H1 (cell line): ENCODE data around the gene CIRBP. TPM values are rescaled to one million over a fixed set of nuclear protein-coding genes. Genes with fewer than 3 reads are reported as not detected.

Source experiments
- CTCF ChIA-PET: fragments of 300-600 bp; sonication (Branson Sonifier 250); formaldehyde crosslinking; loops from one replicate; lab custom pipeline; 2021; ENCODE audit not compliant: partially characterized antibody; lab: Charles Lee
- POLR2A ChIA-PET: fragments of 300-600 bp; sonication (Branson Sonifier 250); formaldehyde crosslinking; loops from one replicate; lab custom pipeline; 2021; ENCODE audit warnings: inconsistent platforms; ENCODE audit not compliant: partially characterized antibody; lab: Charles Lee
- DNase-seq, 2 experiments: peaks; one replicate each; pipeline versions ENCODE4 v3.0.0 to v3.0.0-alpha.2; 2010 to 2022; ENCODE audit warnings: low spot score in 2 of 2, low read depth in 1 of 2, mixed read lengths in 1 of 2
- FAIRE-seq: peaks from 2 replicates; lab custom pipeline; 2011; peaks lifted over from hg19 to GRCh38; lab: Jason Lieb, UNC
- H2AFZ ChIP-seq: 2 replicates; pipeline ENCODE4 v1.8.1; 2012; ENCODE audit warnings: low read length, inconsistent platforms
- H2AK5ac ChIP-seq: 2 replicates; pipeline ENCODE4 v1.6.1; 2013; ENCODE audit warnings: low read depth, low read length
- H2BK120ac ChIP-seq: replicated peaks from 2 replicates; pipeline ENCODE3; 2013; ENCODE audit warnings: low read depth, low read length, inconsistent platforms
- H2BK12ac ChIP-seq: 2 replicates; pipeline ENCODE4 v1.6.1; 2013; ENCODE audit warnings: low read depth, low read length
- H2BK15ac ChIP-seq: 2 replicates; pipeline ENCODE4 v1.6.1; 2013; ENCODE audit warnings: low read length
- H2BK20ac ChIP-seq: 2 replicates; pipeline ENCODE4 v1.6.1; 2013; ENCODE audit warnings: low read length
- H2BK5ac ChIP-seq: 2 replicates; pipeline ENCODE4 v1.6.1; 2013; ENCODE audit warnings: low read depth, low read length
- H3K14ac ChIP-seq: 2 replicates; pipeline ENCODE4 v1.6.1; 2013; ENCODE audit warnings: inconsistent platforms; ENCODE audit not compliant: insufficient read length
- H3K18ac ChIP-seq: 2 replicates; pipeline ENCODE4 v1.6.1; 2013; ENCODE audit warnings: low read length; ENCODE audit errors: extremely low read depth
- H3K23ac ChIP-seq: 2 replicates; pipeline ENCODE4 v1.6.1; 2013; ENCODE audit warnings: inconsistent platforms; ENCODE audit not compliant: insufficient read length
- H3K23me2 ChIP-seq: 2 replicates; pipeline ENCODE4 v1.6.1; 2013; ENCODE audit warnings: low read depth, low read length
- H3K27ac ChIP-seq: 2 replicates; pipeline ENCODE4 v1.6.1; 2011; ENCODE audit warnings: low read depth, low read length, inconsistent platforms
- H3K27me3 ChIP-seq, 4 experiments: replicated peaks in 1 of 4; 1 replicate in 1 of 4; 2 replicates in 3 of 4; pipeline versions ENCODE4 v1.6.1 to v1.8.1; 2011 to 2013; ENCODE audit warnings: low read length in 3 of 4, mild to moderate bottlenecking in 3 of 4, inconsistent platforms in 2 of 4, mixed read lengths in 2 of 4, moderate library complexity in 1 of 4; ENCODE audit not compliant: control insufficient read depth in 3 of 4, insufficient read depth in 3 of 4; ENCODE audit errors: extremely low read depth in 1 of 4
- H3K36me3 ChIP-seq, 4 experiments: 2 replicates each; pipeline versions ENCODE4 v1.6.1 to v1.8.1; 2011 to 2013; ENCODE audit warnings: mild to moderate bottlenecking in 4 of 4, low read length in 3 of 4, moderate library complexity in 2 of 4, control low read depth in 1 of 4, inconsistent platforms in 1 of 4; ENCODE audit not compliant: insufficient read depth in 4 of 4, control insufficient read depth in 2 of 4
- H3K4ac ChIP-seq: replicated peaks from 2 replicates; pipeline ENCODE3; 2013; ENCODE audit warnings: low read length, low read depth, mixed read lengths, inconsistent platforms; ENCODE audit not compliant: insufficient read length
- H3K4me1 ChIP-seq, 4 experiments: replicated peaks in 1 of 4; 1 replicate in 1 of 4; 2 replicates in 3 of 4; pipeline versions ENCODE4 v1.6.1 to v1.8.1; 2011 to 2013; ENCODE audit warnings: low read length in 3 of 4, inconsistent platforms in 2 of 4, mixed read lengths in 1 of 4; ENCODE audit not compliant: insufficient read depth in 4 of 4, control insufficient read depth in 3 of 4
- H3K4me2 ChIP-seq, 2 experiments: 2 replicates each; pipeline versions ENCODE4 v1.6.1 to v1.8.1; 2011 to 2013; ENCODE audit warnings: low read depth in 2 of 2, low read length in 2 of 2, control low read depth in 1 of 2, inconsistent platforms in 1 of 2, mild to moderate bottlenecking in 1 of 2; ENCODE audit not compliant: insufficient read depth in 1 of 2
- H3K4me3 ChIP-seq, 4 experiments: fragments of 200-600, 300-600 bp in 1 of 4; sonication (generic), shearing (Covaris generic), sonication (Bioruptor Twin) in 1 of 4; 2 replicates each; pipeline versions ENCODE4 v1.5.1 to v1.8.1; 2011 to 2016; ENCODE audit warnings: low read length in 4 of 4, low read depth in 3 of 4, control low read depth in 2 of 4, inconsistent platforms in 2 of 4, mild to moderate bottlenecking in 2 of 4, mixed read lengths in 1 of 4, moderate library complexity in 1 of 4; ENCODE audit not compliant: insufficient read depth in 2 of 4; ENCODE audit errors: extremely low read depth in 1 of 4
- H3K56ac ChIP-seq: replicated peaks from 2 replicates; pipeline ENCODE3; 2013; ENCODE audit warnings: low read depth, mild to moderate bottlenecking, mixed read lengths, low read length, inconsistent platforms; ENCODE audit not compliant: insufficient read length
- H3K79me1 ChIP-seq: 2 replicates; pipeline ENCODE4 v1.6.1; 2013; ENCODE audit warnings: low read depth, low read length, control low read depth
- H3K79me2 ChIP-seq, 2 experiments: 2 replicates each; pipeline versions ENCODE4 v1.6.1 to v1.8.1; 2012 to 2013; ENCODE audit warnings: low read length in 2 of 2, mild to moderate bottlenecking in 2 of 2, inconsistent platforms in 1 of 2; ENCODE audit not compliant: insufficient read depth in 2 of 2, control insufficient read depth in 1 of 2
- H3K9ac ChIP-seq, 4 experiments: replicated peaks in 1 of 4; 1 replicate in 1 of 4; 2 replicates in 3 of 4; pipeline versions ENCODE4 v1.6.1 to v1.8.1; 2011 to 2013; ENCODE audit warnings: low read depth in 3 of 4, low read length in 3 of 4, control low read depth in 2 of 4, mild to moderate bottlenecking in 2 of 4, moderate library complexity in 2 of 4, inconsistent platforms in 1 of 4; ENCODE audit errors: extremely low read depth in 1 of 4
- H3K9me3 ChIP-seq, 2 experiments: 2 replicates each; pipeline versions ENCODE4 v1.6.1 to v1.8.1; 2012 to 2013; ENCODE audit warnings: mild to moderate bottlenecking in 2 of 2, moderate library complexity in 2 of 2, control low read depth in 1 of 2, inconsistent platforms in 1 of 2, low read depth in 1 of 2, low read length in 1 of 2, mixed read lengths in 1 of 2; ENCODE audit not compliant: insufficient read depth in 2 of 2
- H4K20me1 ChIP-seq, 2 experiments: replicated peaks in 1 of 2; 2 replicates each; pipeline versions ENCODE3 to v1.8.1; 2011 to 2013; ENCODE audit warnings: inconsistent platforms in 2 of 2, low read length in 2 of 2, mild to moderate bottlenecking in 1 of 2; ENCODE audit not compliant: insufficient read depth in 2 of 2, control insufficient read depth in 1 of 2
- H4K5ac ChIP-seq: 2 replicates; pipeline ENCODE4 v1.6.1; 2013; ENCODE audit warnings: low read length, low read depth, mixed read lengths, inconsistent platforms; ENCODE audit not compliant: insufficient read length
- H4K8ac ChIP-seq: 2 replicates; pipeline ENCODE4 v1.8.0; 2013; ENCODE audit warnings: mild to moderate bottlenecking, moderate library complexity, low read length, inconsistent platforms; ENCODE audit not compliant: insufficient read depth; ENCODE audit errors: extremely low read depth
- H4K91ac ChIP-seq: replicated peaks from 2 replicates; pipeline ENCODE3; 2013; ENCODE audit warnings: low read length, mixed read lengths, inconsistent platforms; ENCODE audit not compliant: insufficient read length
- CREB1 ChIP-seq: IDR thresholded peaks from 2 replicates; pipeline ENCODE4 v1.6.1; 2012; ENCODE audit warnings: inconsistent platforms
- POLR2AphosphoS5 ChIP-seq: IDR thresholded peaks from 2 replicates; pipeline ENCODE4 v1.6.1; 2011; ENCODE audit warnings: low read depth, low read length
- SIN3A ChIP-seq, 2 experiments: IDR thresholded peaks in 1 of 2; conservative IDR thresholded peaks in 1 of 2; 2 replicates each; pipeline ENCODE4 v1.6.1; 2011 to 2012; ENCODE audit warnings: low read length in 2 of 2, improper control_type of control experiment in 1 of 2, low read depth in 1 of 2, mild to moderate bottlenecking in 1 of 2
- TBP ChIP-seq: IDR thresholded peaks from 2 replicates; pipeline ENCODE4 v1.6.1; 2011; ENCODE audit warnings: low read depth, low read length, improper control_type of control experiment
- WGBS, 2 experiments: shearing (Covaris generic) in 1 of 2; methylation state at CpG; one replicate each; pipeline versions ENCODE4 v1.1.6 to v1.1.7; 2013 to 2015; ENCODE audit warnings: low lambda C conversion rate in 2 of 2, mixed read lengths in 2 of 2, inconsistent platforms in 1 of 2, low coverage in 1 of 2, missing lambda C conversion rate in 1 of 2; ENCODE audit not compliant: insufficient replicate concordance in 2 of 2, insufficient coverage in 1 of 2, insufficient read length in 1 of 2; ENCODE audit errors: extremely low coverage in 1 of 2, missing lambda C conversion rate in 1 of 2; 5-methylcytosine and 5-hydroxymethylcytosine counted together
- polyA plus RNA-seq, 7 experiments: library from polyadenylated mRNA; depleted of rRNA in 3 of 7; stranded (reverse) in 5 of 7; unstranded in 2 of 7; fragments of >200 nt in 5 of 7; fragments of 200-250 nt in 2 of 7; gene quantifications; 1 replicate in 5 of 7; 2 replicates in 1 of 7; 4 replicates in 1 of 7; pipeline versions ENCODE4 v1.2.1 to v1.2.3, GENCODE V29; 2011 to 2013; ENCODE audit warnings: missing spikeins in 2 of 7, mixed read lengths in 2 of 7
- total RNA-seq: library from RNA; stranded (reverse); fragmentation: NEBNext Ultra II Directional; extraction: Animal tissue kit (Norgen Biotek cat#: 25700); gene quantifications from 2 replicates; pipeline ENCODE4 v1.2.1, GENCODE V29; 2021

Gene CIRBP
- total and polyA plus RNA-seq, 2 of the 8 experiments (the other 6 are each of a cell fraction or from before 2014, with no cell fraction given) = 175 to 199 TPM

DNA sequence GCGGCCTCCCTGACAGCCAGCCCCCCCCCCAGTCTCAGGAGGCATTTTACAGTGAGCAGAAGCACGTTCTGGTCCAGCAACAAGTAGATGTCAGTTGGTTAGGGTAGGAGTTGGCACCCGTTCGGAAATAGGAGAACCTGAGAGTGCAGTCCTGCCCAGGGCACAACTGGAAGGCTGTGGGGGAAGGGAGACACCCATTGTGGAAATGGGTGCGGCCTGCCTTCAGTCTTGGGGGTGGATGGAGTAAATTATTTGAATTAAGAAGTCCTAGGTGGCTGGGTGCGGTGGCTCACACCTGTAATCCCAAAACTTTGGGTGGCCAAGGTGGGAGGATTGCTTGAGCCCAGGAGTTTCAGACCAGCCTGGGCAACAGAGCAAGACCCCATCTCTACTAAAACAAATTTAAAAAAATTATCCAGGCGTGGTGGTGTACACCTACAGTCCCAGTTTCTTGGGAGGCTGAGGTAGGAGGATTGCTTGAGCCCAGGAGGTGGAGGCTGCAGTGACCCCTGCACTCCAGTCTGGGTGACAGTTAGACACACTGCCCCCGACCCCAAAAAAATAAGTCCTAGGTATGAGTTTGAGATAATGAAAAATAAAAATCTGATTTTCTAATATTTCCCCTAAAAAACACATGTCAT is 1.2 kb downstream of the CIRBP start:
- Histone ChIP-seq H2AFZ (no peak overlapping the region), H3K56ac (no peak overlapping the region), H3K79me2 (peaks cover 5 to 32% of the 10 kb centered on the region in 2 experiments), H4K91ac (peak overlapping the region; percentile 96), H2BK12ac (no peak overlapping the region), H3K4me3 (peak overlapping the region; percentile 74 to 95 (median 90)), H2BK15ac (no peak overlapping the region), H2BK5ac (peak overlapping the region; percentile 72), H3K23me2 (peaks cover 23% of the 10 kb centered on the region; the same call in 1 of the 2 replicates), H3K9ac (peak overlapping the region in 3 of 4 experiments; percentile 91 to 97 (median 97); a peak in 6 of 7 replicates), H3K36me3 (peaks cover 33 to 46% (median 41%) of the 10 kb centered on the region in 4 experiments), H2BK120ac (no peak overlapping the region), H3K27ac (peak overlapping the region; percentile 98), H3K18ac (no peak overlapping the region), H3K9me3 (no peaks in the 10 kb centered on the region), H3K4ac (peak overlapping the region; percentile 48), H3K23ac (no peak overlapping the region), H2AK5ac (no peak overlapping the region; the same call in 1 of the 2 replicates), H4K5ac (peak overlapping the region; percentile 0), H3K27me3 (peaks cover 0 to 10% (median 5%) of the 10 kb centered on the region in 4 experiments; a peak in 4 of 7 replicates), H3K4me2 (peak overlapping the region; percentile 83 to 99), H4K20me1 (peaks cover 7 to 25% of the 10 kb centered on the region in 2 experiments), H3K79me1 (peaks cover 17% of the 10 kb centered on the region), H3K14ac (no peak overlapping the region), H3K4me1 (peaks cover 4 to 49% (median 35%) of the 10 kb centered on the region in 4 experiments), H4K8ac (peak overlapping the region; percentile 99; the same call in 1 of the 2 replicates), H2BK20ac (no peak overlapping the region)
- FAIRE-seq (no peak), DNase-seq (no peak)
- 67% methylated on average over 8 of the region's 8 CpGs; no CpG with 5 or more reads in 1 of the 2 experiments for WGBS, 2 experiments
- ChIA-PET CTCF (interaction anchor here (15.9 kb wide), 1 partner anchor 27 kb away, joined by 212 read pairs; the partner anchor contains the start of gene ATP5F1D), POLR2A (interaction anchor here (1.3 to 19.4 kb wide), 15 partner anchors 6 to 244 kb away, joined by 3 to 456 read pairs (median 9); partner anchors contain the start of genes CIRBP, CNN2, EFNA2 and FAM174C)
- 0 out of 2 replicates have a peak, but pooled peaks have one; percentile 4 for TF ChIP-seq POLR2AphosphoS5
- no peak for TF ChIP-seq TBP
- 0 out of 4 replicates have a peak, but pooled peaks of 1 of the 2 experiments have one; percentile 7 for TF ChIP-seq SIN3A (conservative IDR thresholded peaks at IDR 0.05 in 1 of 2, IDR thresholded peaks at IDR 0.05 in 1 of 2; ENCODE audit: low read depth in 1 of 2, low read length in 2 of 2)
- 0 out of 2 replicates have a peak, but pooled peaks have one; percentile 8 for TF ChIP-seq CREB1
